Measurements from ENCODE around the gene SP1.
A peak's percentile ranks its signal among the peaks of the same experiment; 100 is the strongest.
"Not testable (repeated sequence)": the region's sequence is repeated elsewhere in the genome, so short reads cannot be mapped to it uniquely, and the experiment has no call there.

SP1 gene

DNA sequence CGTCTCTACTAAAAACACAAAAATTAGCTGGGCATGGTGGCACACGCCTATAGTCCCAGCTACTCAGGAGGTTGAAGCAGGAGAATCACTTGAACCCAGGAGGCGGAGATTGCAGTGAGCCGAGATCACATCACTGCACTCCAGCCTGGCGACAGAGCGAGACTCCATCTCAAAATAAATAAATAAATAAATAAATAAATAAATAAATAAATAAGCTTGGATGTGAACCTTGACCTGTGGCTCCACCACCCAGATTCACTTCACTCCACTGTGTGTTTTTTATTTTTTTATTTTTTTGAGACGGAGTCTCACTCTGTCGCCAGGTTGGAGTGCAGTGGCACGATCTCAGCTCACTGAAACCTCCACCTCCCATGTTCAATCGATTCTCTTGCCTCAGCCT is 18.3 kb upstream of the SP1 start:
- not testable (repeated sequence) for DNase-seq

DNA sequence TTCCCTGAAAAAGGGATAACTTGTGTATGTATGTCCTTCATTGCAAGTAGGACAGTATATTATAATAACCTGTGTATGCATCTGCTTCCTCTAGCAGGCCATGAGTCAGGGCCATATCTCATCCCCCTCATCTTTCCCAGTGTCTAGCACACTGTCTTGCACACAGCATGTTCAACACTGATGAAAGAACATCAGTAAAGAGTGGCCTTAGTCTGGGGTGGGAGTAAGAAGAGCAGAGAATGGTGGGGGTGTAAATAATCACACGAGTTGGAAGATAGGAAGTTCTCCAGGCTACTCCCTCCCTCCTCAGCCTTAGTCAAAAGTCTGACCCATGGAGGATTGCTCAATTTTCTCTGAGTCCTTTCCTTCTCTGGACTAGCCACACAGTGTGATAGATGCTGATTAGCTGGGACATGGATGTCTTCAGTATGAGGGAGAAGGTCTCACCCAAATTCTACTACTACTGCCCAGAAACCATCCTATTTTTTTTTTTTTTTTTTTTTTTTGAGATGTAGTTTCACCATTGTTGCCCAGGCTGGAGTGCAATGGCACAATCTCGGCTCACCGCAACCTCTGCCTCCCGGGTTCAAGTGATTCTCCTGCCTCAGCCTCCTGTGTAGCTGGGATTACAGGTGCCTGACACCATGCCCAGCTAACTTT is 14.6 kb upstream of the SP1 start:
- DNase-seq: no peak

DNA sequence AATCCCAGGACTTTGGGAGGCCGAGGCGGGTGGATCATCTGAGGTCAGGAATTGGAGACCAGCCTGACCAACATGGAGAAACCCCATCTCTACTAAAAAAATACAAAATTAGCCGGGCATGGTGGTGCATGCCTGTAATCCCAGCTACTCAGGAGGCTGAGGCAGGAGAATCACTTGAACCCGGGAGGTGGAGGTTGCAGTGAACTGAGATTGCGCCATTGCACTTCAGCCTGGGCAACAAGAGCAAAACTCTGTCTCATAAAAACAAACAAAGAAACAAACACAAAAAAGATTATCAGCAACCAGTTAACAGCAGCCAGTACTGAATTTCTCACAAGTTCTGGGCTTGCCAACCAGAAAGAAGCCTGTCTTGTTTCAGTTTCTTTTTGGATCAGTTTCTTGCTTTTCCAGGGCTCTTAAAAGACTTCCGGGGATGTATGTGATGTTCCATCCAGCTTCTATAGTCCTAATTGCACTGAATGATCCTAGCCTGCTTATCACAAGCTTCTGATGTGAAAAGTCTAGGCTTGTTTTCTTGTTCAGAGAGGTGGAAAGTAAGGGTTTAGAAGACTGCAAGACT is 6.3 kb upstream of the SP1 start:
- not testable (repeated sequence) for DNase-seq

DNA sequence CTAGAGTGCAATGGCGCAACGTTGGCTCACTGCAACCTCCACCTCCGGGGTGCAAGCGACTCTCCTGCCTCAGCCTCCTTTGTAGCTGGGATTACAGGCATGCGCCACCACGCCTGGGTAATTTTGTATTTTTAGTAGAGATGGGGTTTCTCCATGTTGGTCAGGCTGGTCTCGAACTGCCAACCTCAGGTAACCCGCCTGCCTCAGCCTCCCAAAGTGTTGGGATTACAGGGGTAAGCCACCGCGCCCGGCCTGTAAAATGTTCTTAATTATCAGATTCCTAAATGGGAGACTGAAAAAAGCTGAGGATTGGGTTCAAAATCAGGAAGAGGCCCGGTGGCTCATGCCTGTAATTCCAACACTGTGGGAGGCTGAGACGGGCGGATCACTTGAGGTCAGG is 5.7 kb upstream of the SP1 start:
- not testable (repeated sequence) for DNase-seq

DNA sequence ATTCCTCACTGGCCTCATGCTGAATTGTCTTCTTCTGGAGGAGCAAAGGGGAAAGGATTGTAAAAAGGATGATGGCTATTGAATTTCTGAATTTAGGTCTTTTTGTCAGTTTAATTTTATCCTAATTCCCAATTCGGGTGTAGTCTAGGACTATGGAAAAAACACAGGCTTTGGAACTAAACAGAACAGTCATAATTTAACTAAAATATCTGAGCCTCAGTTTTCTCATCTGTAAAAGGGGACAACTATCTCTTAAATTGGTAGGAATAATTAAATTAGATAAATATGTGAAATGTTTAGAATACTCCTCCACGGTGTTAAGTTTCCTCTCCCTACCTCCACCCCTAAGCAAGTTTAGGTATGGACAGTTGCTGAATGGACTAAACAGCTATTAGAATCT is 3.2 kb upstream of the SP1 start:
- no peak for DNase-seq

DNA sequence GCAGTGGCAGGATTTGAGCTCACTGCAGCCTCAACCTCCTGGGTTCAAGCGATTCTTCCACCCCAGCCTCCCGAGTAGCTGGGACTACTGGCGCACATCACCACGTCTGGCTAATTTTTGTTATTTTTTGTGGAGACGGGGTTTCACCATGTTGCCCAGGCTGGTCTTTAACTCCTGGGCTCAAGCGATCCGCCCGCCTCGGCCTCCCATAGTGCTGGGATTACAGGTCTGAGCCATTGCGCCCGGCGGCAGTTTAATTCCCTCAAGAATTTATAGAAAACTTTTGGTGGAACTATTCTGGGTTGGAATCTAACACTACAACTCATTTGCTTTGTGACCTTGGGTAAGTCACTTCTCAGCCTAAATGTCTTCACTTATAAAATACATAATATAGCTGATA is 1.8 kb upstream of the SP1 start:
- DNase-seq: no peak

DNA sequence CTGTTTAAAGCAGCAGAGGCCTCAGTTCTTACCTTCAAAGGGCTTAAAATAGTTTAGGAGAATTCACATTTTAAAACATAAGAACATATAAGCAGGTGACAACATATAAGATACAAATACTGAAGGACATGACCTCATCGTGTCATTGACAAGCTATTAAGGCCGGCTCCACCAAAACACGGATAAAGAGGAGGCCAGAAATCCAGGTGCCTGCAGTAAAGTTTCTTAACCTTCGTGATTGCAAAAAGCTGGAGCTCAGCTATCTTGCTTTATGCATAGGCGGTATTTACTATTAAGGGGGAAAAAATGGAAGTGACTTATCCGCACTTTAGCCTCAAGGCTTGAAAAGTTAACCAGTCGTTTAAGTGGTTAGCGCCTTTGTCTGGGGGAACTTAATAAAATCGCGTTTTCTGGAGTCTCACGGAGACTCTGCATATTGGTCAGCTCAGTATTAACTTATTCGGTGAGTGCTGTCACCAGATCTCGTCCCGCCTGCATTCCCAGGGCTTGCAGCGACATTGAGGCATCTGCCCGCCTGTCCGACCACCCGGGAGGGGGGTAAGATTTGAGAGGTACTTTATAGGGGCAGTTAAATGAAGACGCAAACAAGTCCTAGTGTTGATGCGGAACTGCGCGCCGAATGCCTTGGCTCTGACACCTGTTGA is 1.1 kb upstream of the SP1 start:
- no peak for DNase-seq

DNA sequence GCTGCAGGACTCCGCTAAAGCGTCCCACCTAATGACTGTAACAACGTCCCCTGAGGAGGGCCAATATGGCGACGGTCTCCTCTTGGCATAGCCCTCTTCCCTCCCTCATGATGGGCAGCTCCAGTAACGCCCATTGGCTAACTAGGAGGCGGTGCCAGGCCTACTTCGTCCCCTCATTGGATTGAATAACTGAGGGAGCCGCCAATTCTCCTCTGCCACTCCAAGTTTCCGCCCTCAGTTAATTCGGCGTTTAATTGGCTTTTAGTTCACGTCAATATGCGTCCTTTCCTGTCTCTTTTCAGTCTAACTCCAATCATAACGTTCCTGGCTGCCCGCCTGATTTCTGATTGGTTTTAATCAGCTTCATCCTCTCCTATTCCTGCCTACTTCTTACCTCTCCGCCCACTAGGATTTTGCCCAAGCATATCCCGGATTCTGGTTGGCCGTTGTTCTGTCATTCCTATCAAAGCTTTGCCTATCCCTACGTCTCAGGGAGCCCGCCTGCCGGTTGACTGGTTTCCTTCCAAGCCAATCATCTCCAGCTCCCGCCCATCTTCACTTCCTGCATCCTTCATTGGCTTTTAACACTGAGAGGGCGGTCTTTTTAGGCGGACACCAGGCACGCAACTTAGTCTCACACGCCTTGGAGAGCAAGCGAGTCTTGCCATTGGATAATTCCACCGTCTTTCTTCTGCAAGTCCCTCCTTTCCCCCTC is 430 bp upstream of the SP1 start:
- peak; percentile 84 for DNase-seq

DNA sequence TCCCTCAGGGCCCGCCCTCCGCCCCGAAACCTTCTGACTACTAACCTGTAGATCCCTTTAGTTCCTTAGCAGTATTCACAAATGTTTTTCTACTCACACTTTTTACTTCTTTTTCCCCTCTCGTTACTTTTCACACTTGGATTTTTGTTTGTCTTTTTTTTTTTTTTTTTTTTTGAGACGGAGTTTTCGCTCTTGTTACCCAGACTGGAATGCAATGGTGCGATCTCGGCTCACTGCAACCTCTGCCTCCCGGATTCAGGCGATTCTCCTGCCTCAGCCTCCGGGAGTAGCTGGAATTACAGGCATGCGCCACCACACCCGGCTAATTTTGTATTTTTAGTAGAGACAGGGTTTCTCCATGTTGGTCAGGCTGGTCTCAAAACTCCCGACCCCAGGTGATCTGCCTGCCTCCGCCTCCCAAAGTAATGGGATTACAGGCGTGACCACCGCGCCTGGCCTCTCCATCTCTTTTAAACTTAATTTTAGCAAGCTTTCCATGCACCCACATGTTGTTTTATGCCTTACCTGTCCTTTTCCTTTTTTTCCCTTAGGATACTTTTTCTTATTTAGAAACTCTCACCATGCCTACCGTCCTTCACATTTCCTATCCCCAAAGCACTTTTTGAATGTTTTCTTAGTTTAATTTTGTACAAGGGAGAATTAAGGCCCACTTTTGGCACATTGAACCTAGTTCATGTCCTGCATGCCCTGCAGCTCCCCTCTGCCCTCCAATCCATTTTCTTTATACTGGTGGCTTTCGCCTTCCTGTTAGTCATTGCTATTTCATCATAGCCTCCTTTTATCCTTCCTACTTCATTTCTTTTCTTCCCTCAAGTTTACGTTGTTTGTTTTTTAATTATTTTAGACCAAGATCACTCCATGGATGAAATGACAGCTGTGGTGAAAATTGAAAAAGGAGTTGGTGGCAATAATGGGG is 1.1 kb downstream of the SP1 start:
- peak; percentile 23 for DNase-seq

DNA sequence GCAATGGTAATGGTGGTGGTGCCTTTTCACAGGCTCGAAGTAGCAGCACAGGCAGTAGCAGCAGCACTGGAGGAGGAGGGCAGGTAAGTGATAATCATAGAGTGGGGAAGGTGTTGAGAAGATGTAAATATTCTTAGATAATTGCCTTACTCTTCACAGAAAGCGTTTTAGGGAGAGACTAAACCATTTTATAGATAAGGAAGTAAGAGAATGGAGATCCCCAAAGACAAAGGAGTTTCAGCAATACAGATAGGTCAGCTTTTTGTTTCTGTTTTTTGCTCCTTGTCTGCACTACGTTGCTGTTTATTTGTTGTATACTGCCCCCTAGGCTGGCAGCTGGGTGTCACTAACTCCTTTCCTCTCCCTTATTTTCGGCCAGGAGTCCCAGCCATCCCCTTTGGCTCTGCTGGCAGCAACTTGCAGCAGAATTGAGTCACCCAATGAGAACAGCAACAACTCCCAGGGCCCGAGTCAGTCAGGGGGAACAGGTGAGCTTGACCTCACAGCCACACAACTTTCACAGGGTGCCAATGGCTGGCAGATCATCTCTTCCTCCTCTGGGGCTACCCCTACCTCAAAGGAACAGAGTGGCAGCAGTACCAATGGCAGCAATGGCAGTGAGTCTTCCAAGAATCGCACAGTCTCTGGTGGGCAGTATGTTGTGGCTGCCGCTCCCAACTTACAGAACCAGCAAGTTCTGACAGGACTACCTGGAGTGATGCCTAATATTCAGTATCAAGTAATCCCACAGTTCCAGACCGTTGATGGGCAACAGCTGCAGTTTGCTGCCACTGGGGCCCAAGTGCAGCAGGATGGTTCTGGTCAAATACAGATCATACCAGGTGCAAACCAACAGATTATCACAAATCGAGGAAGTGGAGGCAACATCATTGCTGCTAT is 2.0 kb downstream of the SP1 start:
- DNase-seq: no peak

DNA sequence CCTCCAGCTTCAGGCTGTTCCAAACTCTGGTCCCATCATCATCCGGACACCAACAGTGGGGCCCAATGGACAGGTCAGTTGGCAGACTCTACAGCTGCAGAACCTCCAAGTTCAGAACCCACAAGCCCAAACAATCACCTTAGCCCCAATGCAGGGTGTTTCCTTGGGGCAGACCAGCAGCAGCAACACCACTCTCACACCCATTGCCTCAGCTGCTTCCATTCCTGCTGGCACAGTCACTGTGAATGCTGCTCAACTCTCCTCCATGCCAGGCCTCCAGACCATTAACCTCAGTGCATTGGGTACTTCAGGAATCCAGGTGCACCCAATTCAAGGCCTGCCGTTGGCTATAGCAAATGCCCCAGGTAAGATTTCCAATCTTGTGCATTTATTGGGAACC is 3.3 kb downstream of the SP1 start:
- DNase-seq: no peak

DNA sequence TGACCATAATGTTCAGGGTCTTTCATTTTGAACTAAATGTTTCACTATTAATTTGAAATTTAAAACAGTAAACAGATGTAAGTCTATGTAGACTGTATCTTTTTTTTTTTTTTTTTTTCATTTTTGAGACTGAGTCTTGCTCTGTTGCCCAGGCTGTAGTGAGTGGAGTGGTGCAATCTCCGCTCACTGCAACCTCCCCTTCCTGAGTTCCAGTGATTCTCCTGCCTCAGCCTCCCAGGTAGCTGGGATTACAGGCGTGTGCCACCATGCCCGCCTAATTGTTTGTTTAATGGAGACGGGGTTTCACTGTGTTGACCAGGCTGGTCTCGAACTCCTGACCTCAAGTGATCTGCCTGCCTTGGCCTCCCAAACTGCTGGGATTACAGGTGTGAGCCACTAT is 6.4 kb downstream of the SP1 start:
- DNase-seq: not testable (repeated sequence)

DNA sequence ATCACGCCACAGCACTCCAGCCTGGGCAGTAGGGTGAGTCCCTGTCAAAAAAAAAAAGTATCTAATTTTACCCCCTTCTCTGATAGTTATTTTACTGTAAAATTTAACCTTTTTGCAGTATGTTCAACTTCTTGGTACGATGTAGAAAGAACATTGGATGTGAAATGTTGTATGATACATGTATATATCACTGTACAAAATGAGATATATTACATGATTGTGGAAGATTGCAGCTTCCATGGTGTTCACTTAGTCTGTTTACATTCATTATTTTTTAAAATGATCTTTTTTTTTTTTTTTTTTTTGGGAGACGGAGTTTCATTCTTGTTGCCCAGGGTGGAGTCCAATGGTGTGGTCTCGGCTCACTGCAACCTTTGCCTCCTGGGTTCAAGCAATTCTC is 9.0 kb downstream of the SP1 start:
- no peak for DNase-seq

DNA sequence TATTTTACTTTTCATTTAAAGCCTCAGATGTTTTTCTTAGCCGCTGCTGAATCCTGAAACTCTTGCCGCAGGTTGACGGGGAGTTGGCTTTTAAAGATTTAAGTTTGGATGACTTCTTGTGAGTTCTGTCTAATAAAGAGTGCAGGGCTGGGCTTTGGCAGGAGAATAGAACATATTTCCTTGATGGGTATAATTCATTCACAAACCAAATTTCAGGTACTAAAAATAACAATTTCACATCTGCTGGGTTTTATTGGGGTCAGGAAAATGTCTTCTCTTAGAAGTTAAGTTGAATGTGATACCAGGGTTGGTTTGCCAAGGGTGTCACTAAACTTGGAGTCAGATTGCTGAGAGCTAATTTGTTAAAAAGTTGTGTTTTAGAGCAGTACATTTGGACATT is 9.7 kb downstream of the SP1 start:
- no peak for DNase-seq

DNA sequence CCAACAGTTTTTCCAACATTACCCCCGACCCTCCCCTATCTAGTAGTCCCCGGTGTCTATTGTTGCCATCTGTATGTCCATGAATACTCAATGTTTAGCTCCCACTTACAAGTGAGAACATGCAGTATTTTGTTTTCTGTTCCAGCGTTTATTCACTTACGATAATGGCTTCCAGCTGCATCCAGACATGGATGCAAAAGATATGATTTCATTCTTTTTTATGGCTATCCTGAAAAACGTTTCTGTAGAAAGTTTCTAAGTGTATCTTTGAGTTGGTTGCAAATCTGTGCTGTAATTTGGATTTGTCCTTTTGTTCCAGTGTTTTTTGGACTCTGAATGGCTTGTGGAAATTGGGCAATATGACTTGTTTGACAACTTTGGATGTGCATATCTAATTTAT is 11.7 kb downstream of the SP1 start:
- DNase-seq: no peak

DNA sequence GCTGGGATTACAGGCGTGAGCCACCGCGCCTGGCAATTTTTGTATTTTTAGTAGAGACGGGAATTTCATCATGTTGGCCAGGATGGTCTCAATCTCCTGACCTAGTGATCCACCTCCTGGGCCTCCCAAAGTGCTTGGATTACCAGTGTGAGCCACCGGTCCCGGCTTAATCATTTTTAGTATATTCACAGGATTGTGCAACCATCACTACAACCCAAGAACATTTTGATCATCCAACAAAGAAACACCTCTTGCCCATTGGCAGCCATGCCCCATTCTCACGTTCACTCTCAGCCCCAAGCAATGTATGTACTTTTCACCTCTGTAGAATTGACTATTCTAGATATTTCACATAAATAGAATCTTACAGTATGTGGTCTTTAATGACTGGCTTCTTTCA is 19.9 kb downstream of the SP1 start:
- no peak for DNase-seq

DNA sequence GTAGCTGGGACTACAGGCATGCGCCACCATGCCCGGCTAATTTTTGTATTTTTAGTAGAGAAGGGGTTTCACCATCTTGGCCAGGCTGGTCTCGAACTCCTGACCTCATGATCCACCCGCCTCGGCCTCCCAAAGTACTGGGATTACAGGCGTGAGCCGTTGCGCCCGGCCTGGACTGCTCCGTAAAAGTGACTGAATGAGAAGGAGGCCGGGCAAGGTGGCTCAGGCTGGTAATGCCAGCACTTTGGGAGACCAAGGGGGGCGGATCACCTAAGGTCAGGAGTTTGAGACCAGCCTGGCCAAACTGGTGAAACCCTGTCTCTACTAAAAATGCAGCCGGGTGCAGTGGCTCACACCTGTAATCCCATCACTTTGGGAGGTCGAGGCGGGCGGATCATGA is 22.4 kb downstream of the SP1 start:
- not testable (repeated sequence) for DNase-seq

DNA sequence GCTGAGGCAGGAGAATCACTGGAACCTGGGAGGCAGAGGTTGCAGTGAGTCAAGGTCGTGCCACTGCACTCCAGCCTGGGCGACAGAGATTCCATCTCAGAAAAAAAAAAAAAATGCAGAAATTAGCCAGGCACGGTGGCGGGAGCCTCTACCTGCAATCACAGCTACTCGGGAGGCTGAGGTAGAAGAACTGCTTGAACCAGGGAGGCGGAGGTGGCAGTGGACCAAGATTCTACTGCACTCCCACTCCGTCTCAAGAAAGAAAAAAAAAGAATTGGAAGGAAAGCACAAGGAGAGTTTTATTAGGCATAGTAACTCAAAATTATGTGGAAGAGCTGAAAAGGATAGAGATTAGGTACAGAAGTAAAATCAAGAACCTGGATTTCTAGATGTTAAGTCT is 22.9 kb downstream of the SP1 start:
- DNase-seq: no peak

DNA sequence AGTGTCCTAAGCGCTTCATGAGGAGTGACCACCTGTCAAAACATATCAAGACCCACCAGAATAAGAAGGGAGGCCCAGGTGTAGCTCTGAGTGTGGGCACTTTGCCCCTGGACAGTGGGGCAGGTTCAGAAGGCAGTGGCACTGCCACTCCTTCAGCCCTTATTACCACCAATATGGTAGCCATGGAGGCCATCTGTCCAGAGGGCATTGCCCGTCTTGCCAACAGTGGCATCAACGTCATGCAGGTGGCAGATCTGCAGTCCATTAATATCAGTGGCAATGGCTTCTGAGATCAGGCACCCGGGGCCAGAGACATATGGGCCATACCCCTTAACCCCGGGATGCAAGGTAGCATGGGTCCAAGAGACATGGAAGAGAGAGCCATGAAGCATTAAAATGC is 31.0 kb downstream of the SP1 start:
- DNase-seq: no peak

DNA sequence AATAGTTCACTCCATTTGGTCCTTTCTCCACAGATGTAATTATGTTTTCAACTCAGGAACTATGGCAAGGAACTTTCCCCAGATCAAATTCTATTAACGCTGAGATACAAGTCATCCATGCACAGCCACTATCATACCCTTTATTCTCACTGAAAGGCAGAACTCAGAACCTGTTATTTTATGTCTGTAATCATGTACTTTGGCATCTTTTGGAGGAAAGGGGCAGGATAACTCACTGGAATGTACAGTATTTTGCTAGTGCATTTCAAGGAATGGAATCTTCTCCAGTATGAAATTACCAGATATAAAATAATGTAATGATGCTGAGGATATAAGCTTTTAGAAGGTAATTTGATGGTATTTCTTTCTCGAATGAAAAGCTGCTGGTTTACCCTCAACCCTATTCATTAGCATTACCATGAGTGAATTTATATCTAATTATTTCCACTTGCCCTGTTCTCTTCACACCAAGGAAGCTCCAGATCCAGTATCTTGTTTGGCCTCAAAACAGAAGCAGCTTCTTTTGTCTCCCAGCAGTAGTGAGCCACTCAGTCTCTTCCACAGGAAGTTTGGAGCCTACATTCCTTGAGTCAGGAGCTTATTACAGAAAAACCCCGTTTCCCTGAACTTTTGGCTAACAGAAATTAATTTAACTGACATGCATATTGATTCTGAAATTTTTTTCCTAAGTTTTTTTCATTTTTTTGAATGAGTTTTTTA is 33.7 kb downstream of the SP1 start:
- DNase-seq: no peak
